ENCODE data around the gene DPP4.

Gene DPP4

DNA sequence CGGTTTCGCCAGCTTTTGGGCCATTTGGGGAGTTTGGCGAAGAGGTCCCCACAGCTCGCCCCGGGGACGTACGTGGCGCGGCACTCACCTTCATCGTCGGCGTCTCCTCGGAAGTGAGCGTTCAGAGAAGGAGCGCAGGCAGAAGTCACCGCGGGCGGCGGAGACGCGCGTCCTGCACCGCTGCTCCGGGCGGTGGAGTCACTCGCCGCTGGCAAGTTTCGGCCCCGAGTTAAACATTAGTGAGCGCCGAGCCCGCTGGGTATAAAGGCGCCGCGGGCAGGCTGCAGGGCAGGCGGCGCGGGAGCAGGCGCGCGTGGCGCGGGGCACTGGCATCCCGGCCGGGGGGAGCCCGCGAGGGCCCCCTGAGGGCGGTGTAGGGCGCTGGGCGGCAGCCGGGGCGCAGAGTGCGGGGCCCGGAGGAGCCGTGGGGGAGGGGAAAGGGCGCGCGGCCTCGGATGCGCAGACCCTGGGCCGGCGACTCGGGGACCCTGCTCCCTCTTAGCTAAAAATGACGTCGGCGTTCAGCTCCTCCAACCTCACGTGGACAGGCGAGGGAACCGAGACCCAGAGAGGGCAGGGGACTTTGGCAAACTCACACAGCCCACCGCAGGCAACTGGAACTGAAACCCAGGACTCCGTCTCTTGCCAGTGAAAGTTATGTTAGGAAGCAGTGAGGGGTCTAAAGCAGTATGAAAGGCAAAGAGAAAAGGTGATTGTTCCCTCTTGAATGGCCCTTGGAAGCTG, at the start of gene DPP4:
DPP4 (minus strand) TSS at position 328 of the 744 bp plus-strand sequence; CDS start at position 94, 234 bp downstream.
- DNase-seq, result peak; percentile 72

DNA sequence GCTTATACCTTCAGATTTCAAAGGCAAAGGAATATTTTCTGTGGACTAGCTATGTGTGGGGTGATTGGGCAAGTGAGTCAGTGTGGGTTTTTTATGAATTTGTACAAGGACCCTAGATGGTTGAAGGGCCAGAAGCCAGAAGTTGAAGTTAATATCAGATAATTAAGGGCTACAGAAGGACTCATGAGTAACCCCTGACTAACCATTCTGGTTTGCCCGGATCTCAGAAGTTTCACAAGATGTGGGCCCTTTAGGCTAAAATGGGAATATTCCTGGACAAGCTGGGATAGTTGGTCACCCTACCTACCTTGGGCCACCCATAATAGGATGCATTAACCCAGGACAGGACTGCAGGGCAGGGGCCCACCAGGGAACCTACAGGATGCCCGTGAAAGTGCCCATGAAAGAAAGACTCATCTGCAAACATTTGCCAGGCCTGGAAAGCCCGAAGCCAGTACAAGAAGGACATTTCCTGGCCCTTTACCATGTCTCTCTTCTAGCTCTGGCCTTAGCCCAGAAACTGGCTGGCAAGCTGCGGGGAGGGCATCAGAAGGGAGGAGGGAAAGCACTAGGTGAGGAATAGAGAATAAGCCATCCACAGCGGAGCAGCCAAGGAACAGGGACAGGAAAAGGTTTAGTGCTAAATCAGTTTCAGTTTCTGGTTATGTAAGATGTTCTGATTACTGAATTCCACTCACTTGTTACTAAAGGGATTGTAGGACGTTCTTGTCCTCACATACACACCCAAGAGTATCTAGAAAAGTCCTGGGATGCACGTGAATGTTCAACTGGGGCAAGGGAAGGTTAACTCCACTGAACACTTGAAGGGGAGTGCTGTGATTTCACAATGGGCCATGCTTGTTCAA, 44.4 kb upstream of the DPP4 start:
- DNase-seq, result no peak

DNA sequence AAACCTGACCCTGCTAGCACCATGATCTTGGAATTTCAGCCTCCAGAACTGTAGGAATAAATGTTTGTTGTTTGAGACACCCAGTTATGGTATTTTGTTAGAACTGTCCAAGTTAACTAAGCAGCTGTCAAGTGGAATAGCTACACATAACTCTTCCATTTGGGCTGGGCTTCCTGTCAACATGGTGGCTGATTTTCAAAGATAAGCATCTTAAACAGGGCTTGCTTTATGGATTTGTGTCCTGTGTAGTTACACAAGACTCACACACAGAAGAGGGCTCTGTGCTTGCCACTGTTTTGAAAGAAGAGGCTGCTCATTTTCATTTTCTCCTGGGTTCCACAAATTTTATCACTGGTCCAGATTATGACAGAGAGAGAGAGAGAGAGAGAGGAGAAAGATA, 42.3 kb upstream of the DPP4 start:
- DNase-seq, result no peak

DNA sequence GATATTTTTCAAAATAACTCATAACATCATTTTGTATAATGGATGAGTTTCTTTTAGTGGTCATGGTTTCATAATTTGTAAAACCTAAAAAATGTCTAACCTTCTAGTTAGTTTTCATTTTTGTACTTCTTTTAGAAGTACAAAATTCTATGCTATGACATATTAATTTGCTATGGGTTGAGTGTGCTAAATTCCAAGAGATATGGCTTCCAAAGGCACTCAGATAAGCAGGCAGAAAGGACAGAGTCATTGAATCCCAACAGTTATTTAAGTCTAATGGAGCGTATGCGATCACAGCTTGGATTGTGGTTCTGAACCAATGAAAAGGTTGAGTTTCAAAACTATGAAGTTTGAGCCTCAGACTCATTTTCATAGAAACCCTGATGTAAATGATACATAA, 41.1 kb upstream of the DPP4 start:
- no peak for DNase-seq

DNA sequence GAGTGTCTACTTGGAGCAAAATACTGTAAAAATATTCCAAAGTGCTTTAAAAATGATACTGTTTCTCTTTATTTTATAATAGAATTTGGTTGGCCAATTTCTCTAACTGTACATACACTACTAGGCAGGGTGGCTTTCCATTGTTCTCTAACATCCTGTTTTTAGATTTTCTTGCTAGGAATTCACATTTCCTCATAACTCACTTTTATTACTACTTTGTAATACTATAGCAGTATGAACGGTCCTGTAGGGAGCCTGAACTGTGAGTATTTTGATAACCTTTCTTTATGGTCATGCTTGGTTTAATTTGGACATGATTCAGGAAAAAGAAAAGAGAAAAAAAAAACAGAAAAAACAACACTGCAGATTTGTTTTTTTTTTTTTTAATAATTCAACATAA, 40.3 kb upstream of the DPP4 start:
- DNase-seq, result no peak

DNA sequence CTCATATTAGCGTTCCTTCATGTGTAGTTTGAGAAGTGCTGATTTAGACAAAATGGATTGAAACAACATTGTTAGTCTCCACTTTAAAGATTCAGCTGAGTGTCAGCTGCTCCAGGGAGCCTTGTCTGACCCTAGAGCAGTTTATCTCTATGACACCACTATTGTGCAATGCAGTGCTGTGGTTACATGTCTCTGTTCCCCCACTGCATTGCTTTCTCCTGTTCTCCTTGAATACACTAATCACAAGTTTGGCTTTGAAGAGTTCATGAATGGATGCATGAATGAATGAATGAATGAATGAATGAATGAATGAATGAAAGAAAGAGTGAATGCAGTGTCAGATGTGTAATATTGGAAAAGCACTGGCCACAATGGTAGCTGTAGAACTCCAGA, 39.8 kb upstream of the DPP4 start:
- DNase-seq, result no peak

DNA sequence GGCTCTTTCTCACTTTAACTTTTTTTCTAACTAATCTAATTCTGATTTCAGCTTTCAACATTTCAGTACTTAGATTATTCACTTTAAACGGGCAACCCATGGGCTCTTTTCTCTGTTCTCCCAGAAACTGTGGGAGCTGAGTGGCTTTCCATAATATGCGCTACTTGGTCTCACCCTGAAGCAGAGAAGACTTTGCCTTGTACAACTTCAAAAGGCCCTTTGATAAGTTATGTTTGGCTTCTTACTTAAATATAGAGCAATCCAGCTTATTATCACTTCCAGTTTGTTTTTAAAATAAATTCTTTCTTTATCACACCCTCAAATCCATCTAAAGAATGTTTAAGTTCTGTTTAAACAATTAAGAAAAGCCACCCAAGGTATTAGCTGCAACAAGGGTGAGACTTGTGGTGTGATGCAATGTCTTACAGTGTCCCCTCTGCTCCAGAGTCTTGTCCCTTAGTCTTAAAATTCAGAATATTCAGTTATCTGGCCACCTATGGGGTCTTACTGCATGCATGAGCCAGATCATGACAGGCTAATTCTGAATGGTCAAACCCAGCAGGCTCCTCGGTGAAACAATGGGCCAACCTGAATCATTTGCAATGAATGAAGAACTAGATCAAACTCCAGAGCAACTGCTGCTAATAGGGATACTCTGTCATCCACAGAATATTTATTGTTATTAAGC, 39.2 kb upstream of the DPP4 start:
- DNase-seq, result no peak

DNA sequence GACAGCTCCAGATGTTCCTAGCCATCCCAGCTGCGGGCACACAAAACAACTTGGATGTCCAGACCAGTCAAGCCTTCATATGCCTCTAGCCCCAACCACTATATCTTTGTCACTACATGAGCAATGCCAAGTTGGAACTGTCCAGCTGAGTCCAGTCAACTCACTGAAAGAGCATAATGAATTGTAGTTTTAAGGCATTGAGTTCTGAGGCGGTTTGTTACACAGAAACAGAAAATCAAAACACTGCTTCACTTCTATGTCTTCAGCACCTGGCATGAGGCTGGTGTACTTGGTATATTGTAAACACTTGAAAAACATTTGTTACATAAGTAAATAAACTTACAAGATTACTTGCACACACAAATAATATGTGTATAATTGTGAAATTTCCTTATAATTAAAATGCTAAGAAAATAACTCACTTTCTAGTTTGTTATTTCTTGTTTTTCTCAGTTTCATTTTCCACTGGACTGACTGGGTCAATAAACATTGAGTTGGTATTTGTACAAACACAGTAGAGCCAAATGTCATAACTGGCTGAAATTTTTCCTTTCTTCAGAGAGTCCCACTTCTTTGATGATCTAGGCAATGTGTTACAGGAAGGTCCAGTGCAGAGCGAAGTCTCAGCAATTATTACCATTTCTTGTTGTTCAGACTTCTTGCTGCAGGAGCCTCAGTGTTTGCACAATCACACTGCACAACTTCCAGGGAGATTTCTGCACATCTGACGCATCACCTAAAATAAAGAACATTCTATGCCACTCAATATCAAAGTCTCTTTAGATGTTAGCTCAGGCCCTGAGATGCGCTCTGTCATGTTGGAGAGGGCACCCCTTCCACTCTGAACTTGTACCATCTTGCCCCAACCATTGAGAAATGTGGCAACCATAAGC, 38.2 kb upstream of the DPP4 start:
- no peak for DNase-seq

DNA sequence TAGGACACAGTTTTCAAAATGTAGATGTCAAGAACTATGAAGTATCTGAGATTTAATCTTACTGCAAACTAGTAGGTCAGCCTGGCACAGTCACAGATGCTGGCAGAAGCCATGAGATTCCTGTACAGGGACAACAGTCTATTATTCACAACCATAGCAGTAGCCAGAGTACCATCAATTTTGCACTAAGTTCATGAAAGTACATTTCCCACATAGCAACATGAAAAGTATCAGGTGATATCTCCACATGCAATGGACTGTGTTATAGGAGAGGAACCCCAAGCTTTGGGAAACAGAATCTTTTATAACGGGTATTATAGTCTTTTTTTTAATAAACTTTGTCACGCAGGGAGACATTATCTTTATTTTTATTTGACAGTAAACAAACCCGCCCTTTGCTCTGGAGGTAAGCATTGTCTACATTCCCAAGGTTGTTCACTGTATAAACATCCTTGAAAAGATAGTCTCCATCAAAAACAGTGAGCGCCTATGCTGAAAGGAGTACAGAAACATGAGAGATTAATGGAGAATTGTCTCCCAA, 33.4 kb upstream of the DPP4 start:
- DNase-seq, result no peak

DNA sequence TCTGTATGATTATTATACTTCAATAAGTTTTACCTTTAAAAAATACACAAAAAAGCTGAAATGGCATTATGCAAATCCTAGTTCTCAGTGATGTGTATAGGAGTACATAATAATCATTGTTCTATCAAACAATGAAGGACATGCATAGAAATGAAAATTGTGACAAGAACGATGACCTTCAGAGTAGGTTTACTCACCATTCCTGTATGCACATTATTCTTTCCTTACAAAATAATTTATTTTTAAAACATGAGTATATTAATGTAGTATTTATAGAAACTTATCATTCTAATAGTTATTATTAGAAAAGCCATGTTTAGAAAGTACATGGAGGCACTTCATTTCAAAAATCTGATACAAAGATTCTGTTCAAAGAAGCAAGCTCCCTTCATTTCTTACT, 32.7 kb upstream of the DPP4 start:
- DNase-seq, result no peak

DNA sequence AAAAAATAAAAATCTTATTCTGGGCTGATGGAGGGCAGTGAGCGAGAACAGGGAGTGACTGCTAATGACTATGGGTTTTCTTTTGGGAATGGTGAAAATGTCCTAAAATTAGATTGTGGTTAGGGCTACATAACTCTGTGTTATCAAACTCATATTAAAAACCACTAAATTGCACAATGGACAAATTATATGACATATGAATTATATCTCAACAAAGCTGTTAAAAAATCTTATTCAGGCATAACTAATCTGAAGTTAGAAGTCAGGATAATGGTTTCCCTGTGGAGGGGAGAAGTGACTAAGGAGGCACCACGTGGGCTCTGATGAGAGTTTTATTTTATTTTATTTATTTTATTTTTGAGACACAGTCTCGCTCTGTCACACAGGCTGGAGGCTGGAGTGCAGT, 32.1 kb upstream of the DPP4 start:
- DNase-seq, result no peak

DNA sequence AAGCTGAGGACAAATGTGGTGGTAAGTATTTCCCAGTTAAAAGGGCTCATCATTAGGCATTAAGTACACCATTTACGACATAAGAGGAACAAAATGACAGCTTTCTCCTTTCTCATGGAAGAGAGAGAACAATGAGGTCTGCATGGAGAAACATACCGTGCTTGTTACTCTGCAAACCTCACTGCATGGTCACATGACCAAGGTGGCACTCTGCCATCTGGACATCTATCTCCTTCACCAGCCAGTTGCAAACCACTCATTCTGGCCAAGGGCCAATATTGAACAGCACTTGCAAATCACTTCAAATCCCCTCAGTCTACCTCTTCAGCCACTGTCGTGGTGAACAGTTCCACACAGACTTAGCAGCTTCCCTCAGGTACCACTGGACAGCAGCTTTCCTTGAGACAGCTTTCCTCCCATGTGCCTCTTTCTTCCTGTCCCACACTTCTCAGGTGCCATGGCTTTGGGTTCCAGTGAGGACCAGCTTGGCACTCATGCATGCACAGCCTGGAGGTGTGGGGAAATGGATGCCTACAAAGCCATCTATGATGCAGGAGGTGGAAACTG, 29.5 kb upstream of the DPP4 start:
- no peak for DNase-seq

DNA sequence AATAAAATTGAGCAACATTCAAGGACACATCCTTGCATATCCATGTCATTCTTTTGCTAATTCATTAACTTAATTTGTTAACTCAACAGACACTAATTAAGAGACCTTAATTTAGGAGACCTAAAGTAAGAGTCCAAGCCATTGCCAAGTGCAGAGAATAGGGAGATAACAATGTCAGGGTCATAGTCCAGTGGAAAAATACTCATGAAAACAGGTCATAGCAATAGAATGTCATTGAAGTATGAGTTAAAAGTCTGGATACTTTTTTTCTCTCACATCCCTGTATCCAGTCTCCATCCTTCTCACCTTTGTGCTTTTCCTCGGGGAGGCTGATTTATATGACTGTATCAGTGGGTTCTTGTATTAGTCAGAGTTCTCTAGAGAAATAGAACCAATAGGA, 26.6 kb upstream of the DPP4 start:
- DNase-seq, result no peak

DNA sequence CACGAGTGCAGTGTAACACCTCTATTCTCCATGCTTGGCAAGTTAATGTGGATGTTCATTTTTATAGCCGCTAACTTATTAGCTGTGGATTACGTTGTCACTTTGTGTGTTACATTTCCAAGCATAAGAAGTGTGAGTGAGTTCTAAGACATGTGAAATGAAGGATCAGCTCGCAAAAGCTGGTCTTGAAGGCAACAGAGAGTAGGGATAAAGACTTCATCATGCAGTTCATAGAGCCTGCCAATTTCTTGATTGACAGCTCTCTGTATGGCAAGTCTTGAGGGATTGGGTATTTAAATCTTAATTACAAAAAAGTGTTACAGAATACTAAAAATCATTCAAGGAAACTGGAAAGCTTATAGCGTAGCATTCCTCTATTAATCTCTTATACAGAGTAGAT, 25.8 kb upstream of the DPP4 start:
- no peak for DNase-seq

DNA sequence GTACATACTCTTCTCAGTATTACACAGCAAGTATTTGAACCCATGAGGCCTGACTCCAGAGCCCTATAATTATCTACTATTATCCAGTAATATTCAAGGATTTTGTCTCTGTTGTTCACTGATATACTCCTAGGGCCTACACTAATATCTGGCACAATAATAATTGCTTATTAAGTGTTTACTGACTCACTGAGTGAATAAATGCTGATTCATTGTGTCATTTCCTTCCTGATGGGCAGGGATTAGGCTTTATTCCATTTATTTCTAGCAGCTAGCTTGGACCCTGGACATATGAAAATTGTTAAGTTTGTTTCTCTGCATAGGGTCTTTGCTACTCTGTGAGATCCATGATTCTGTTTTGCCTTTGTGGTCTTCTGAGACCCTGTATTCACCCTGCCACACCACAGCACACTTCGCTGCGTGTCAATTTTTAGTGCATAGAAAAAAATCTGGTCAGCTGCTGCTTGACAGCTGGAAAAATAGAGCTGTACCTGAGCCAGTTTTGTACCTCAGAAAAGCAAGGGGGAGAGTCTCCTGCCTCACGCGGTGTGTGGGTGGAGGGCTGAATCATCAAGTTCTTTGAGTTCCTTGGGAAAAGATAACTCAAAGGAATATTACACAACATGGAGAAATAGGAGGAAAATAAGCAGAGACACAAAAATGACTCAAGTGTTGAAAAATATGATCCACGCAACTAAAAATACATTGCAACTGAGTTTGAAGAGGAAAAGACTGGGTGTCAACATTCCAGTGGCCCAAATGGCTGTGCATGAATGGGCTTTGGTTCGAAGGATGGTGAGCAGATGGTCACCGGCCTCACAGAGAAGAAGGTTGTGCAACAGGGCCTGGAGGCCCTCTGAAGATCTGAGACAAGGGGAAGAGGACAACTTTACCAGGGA, 18.9 kb upstream of the DPP4 start:
- DNase-seq, result no peak

DNA sequence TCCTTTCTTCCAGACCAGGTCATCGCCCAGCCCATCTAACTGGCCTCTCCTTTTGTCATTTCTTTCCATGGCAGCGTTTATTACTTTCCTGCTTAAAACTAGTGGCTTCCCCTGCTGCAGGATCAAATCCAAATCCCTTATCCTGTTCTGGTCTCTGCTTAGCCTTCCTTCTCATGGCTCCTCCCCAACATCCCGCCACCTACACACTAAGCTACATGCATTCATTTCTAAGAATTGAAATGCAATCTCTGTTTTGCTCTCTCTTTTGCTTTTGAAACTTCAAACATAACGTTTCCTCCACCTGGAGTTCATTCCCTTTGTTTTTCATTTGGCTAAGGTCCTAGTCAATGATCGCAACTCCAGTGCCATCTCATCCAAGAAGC, 18.0 kb upstream of the DPP4 start:
- DNase-seq, result no peak

DNA sequence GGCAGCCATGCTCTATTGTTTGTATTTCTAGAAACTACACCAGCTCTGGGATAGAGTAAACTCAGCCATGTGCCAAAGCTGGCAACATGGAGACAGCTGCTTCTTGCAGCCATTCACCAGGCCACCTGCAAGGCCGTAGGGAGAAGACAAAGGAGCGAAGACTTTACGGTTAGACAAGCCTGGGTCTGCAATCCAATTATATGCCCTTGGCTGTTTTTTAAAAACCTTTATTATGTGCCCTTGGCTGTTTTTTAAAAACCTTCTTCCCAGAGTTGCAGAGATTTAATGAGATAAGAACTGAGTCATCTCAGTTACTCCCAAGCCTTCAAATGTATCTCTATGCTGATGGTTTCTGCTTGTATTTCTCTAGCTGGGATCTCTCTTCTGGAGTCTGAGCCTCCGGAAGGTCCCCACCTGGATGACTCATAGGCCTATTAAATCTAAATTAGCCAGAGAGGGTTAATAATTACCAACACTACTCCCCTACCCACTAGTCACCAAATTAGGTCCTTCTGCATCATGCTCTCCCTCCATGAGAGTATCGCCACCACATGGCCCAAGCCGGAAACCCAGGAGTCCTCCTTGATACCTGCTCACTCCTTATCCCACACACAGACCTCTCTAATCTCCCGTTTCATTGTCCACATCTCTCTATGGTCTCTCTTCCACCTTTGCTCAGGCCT, 17.5 kb upstream of the DPP4 start:
- DNase-seq, result peak; percentile 13

DNA sequence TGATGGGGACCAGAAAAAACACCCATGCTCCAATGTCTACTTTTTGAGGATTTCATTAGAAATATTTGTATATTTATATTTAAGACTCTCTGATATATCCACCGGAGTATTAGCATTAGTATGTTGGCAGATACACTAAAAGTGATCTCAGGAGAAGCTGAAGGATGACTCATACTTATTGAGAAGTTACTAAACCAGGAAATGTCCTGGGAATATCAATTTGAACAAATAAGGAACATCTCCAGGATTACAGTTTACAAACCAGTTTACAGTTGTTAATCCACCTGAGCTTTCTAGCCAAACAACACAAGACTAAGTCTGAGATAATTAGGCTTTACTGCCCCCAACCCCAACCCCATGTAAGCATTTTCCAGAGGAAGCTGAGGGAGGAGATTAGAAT, 16.1 kb upstream of the DPP4 start:
- DNase-seq, result no peak

DNA sequence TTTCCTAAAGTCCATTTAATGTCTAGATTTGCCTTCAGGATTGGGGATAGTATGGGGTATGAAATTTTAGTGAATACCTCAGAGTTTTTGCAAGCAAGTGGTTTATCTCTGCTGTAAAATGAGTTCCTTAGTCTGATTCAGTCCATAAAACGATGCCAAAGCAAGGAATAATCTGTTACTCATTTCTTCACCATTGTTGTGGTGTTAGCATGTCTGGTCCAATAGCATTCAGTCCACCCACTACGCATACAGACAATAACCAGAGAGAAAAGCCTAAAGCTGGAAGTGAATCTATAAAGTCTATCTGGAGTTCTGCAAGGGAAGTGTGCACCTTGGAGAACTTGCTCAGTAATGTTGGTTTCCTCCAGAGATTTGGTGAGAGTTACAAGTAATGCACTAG, 12.9 kb upstream of the DPP4 start:
- no peak for DNase-seq

All from activated CD4-positive, alpha-beta T cell treated with anti-CD3 and anti-CD28 coated beads for 48 hours (primary cell).